ENCODE measurements around the gene RPP30.
"Not testable (repeated sequence)": the region's sequence is repeated elsewhere in the genome, so short reads cannot be mapped to it uniquely, and the experiment has no call there.

The RPP30 gene

GRCh38 chr10:90939116-90939515 lies 67.3 kb downstream of the RPP30 start:
- no peak for DNase-seq (ENCODE audit: low spot score)
- no peak for FAIRE-seq

GRCh38 chr10:90939648-90940047 lies 67.9 kb downstream of the RPP30 start:
- FAIRE-seq (no peak), DNase-seq (ENCODE audit: low spot score) (no peak)

- not testable (repeated sequence) for DNase-seq (ENCODE audit: low spot score); FAIRE-seq
Observed at GRCh38 chr10:90942980-90943379, 71.2 kb downstream of the RPP30 start.

- no peak for FAIRE-seq
- no peak for DNase-seq (ENCODE audit: low spot score)
Observed at GRCh38 chr10:90944749-90945148, 73.0 kb downstream of the RPP30 start.

- FAIRE-seq (no peak), DNase-seq (ENCODE audit: low spot score) (no peak)
Observed at GRCh38 chr10:90945491-90946070, 73.8 kb downstream of the RPP30 start.

- peak; percentile 11 for DNase-seq (ENCODE audit: low spot score)
- no peak for FAIRE-seq
Observed at GRCh38 chr10:90947030-90947960, 75.5 kb downstream of the RPP30 start.

Data from RCC 7860 (cell line).